GM21423 (cell line): ENCODE data around the gene ZNF750.
A peak's percentile ranks its signal among the peaks of the same experiment; 100 is the strongest.

Source experiments
- ATAC-seq: cut with Tn5 transposase; IDR thresholded peaks from one replicate; pipeline ENCODE4 v1.9.1; 2021; ENCODE audit warnings: mild to moderate bottlenecking, moderate library complexity; ENCODE audit not compliant: unreplicated experiment

Gene ZNF750

DNA sequence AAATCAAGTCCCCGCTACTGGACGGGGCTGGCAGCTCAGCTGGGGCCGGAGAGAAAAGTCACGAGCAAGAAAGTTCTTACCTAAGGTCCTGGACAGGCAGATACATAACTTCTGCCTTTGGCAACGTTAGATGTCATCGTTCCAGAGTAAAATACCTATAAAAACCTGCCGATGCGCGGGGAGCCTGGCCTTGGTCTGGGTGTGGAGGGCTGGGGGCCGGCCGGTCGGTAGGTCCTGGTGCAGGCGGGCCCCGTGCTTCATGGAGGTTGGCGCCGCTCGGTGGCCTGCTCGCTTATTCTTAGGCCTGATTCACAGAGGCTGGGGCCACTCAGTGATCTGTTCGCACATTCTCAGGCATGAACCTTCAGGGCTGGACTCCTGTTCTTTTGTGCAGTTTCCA is 33.7 kb upstream of the ZNF750 start:
- ATAC-seq, result no peak

GRCh38 chr17:82872591-82873520 is 33.0 kb upstream of the ZNF750 start:
- no peak for ATAC-seq

- ATAC-seq, result no peak
These were observed 32.1 kb upstream of the ZNF750 start for GRCh38 chr17:82871776-82872561.

GRCh38 chr17:82871056-82871775 is 31.4 kb upstream of the ZNF750 start:
- ATAC-seq, result peak; percentile 74

- ATAC-seq, result no peak
These were observed 30.7 kb upstream of the ZNF750 start for GRCh38 chr17:82870541-82870940.

- no peak for ATAC-seq
These were observed 30.3 kb upstream of the ZNF750 start for GRCh38 chr17:82870091-82870491.

GRCh38 chr17:82869536-82869935 is 29.7 kb upstream of the ZNF750 start:
- no peak for ATAC-seq

DNA sequence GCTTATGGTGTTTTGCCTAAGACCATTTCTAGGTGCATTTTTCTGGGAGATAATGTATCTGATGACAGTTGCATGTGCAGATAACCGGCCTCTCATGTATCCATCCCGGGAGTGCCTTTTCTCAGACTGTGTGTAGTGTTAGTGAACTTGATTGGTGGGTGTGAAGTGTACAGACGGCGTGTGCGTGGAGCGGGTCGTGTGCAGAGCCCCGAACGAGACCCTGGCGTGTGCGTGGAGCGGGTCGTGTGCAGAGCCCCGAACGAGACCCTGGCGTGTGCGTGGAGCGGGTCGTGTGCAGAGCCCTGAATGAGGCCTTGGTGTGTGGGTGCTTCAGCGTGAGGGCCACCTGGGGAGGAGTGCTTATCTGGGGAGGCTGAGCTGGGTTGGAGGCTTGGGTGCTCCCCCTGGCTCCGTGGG is 28.9 kb upstream of the ZNF750 start:
- no peak for ATAC-seq

DNA sequence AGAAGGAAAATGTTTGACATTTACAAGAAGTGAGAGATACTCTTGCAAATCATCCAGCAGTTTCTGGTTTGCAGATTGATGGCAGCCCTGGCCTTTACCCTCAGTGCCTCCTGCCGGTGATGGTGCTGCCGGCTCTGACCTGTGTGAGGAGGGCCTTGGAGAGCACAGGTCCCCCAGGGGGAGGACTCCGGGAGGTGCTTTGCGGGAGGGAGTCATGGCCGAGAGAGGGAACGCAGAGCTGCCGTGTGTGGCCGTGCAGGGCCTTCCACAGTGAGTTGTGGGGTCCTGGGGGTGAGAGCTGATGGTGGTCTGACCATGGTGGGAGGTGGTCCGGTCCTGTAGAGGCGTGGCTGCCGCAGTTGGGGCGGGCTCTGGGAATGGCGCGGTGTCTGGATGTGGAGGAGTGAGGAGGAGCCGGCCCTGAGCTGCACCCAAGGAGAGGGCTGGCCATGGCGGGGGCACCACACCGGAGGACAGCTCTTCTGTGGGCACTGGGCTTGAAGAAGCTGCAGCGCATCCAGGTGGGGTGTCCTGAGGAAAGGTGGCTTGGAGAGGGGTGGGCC is 28.0 kb upstream of the ZNF750 start:
- no peak for ATAC-seq

DNA sequence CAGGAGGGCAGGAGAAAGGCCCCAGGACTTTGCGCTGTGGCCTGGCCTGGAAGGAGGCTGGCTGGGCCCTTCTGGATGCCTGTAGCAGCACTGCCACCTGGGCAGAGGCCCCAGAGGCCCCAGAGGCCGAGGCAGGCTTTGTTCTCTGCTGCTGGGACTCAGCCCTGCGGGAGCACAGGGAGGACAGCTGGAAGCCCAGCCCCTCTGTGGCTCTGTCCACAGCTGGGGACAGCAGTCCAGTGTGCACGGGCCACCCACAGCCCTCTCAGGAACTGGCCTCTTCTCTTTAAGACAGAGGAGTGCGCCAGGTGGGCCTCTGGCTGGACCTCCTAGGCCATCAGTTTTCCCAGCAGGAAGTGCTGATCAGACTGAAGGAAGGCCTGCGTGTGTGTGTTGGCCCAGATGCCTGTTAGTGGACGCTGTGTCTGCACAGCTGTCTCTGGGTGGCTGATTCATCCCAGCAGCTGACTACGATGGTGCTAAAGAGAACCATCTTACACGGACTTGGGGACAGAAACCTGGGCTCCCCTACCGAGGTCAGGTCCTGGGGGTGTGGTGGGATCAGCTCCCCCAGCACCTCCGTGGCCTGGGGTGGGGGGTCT is 26.9 kb upstream of the ZNF750 start:
- no peak for ATAC-seq

DNA sequence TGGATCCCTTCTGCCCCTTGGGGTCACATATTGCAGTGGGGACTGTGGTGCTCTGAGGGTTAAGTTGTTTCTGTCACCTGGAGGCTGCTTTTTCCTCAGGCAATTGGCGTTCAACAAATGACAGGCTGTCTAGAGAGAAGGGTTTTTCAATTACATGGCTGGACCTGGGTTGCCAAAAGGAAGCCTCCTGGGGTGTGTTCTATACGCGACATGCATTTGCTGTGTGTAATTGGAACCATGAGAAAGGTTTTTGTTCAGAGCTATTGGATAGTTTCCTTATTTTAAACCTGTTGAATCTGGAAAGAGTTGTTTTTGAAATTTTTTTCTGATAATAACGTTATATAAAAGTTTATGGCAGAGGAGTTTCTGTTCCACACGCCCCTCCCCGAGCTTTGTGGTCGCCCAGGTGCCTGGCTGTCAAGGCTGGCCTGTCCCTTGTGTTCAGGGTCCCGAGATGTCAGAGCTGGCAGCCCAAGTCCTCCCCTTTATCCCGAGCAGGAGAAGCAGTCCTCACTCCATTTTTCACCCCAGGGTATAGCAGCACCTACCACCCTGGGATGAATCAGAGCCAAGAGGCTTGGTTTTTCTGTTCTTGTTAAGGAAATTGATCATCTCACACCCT is 26.1 kb upstream of the ZNF750 start:
- no peak for ATAC-seq

DNA sequence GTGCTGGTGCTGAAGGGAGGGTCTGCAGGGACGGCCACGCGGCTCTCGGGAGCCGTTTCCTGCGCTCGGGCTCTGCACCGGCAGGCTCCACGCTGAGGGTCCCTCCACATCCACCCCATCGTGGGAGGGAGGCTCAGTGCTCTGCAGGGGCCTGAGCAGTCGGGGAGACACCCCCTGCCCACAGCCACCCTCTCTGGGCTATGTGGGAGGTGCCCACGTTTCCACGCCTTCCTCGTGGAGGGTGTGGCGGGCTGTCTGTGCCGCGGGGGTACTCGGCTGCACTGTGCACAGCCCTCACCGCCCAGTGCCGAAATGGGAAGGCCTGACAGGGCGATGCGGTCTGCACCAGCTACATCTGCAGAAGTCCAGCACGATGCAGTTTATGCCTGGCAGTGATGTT is 25.5 kb upstream of the ZNF750 start:
- no peak for ATAC-seq

DNA sequence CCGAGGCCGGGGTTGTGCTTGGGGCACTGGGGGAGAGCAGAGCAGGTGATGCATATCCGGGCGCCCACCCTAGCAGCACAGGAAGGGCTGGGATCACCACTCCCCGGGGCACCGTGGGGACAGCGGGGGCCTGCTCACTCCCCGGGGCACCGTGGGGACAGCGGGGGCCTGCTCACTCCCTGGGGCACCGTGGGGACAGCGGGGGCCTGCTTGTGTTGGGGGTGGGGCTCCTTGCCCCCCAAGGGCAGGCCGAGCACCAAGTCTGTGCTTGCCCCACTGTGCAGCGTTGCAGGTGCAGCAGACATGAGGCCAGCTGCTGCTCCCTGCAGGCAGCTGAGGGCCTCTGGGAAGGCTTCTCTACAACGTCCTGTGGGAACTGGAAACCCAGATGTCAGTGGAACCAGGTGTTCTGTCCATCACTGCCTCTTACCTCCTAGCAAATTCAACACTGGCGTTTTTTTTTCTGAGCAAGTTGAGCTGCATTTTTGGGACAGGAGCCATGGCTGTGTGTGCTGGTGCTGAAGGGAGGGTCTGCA is 25.0 kb upstream of the ZNF750 start:
- no peak for ATAC-seq

DNA sequence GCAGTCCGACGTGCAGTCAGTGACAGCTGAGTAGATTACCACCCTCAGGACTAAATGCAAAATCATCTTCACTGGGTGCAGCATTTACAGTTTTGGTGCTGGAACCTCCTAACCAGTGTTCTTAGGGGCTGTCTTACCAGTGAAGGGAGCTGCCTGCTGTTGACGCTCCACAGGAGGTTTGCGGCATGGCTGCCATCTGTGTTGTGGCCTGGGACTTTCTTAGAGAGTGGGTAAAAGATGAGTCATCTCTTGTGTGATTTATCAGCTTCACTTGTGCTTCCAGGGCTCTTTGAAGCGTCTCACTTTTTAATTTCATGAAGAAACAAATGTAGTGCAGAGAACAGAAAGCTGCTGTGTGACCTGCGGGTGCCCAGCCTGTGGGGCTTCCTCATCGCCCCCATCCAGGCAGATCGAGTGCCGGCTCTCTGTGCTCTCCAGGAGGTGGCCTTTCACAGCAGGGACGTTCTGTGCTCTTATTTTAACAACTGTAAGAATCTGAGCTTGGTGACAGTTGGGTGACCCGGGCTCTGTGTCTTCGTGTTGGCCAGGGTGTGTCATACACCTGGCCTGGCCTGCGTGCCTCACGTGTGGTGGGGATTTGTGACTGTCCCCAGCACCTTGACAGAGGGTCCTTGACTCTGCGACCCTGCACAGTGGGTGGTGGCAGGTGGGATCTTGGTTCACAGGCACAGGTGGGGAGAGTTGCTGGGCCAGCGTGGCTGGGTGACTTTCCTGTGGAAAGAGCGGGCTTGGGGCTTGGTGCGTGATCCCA is 24.3 kb upstream of the ZNF750 start:
- ATAC-seq, result peak; percentile 75

DNA sequence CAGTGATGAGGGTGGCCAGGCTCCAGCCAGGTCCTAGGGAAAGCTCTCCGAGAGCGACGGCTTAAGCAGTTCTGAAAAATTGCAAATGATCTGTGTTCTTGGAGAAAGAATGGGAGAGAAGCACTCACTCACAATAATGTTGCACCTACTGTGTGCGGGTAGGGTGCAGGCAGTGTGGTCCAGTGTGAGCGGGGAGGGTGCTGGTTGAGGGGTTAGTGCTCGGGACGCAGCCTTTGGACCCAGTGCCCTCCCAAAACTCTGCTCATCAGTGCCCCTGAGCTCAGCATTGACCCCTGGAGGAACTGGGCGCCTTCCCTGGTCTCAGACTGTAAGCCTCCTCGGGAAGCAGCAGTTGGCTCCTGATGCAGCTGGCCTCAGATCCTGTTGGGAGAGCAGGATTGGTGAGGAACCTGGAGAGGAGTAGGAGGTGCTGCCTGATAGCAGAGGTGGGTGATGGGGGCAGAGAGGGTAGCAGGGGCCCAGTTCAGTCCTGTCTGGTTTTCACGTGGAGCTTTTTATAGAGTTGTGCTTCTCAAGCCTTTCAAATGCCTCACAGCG is 23.6 kb upstream of the ZNF750 start:
- no peak for ATAC-seq

DNA sequence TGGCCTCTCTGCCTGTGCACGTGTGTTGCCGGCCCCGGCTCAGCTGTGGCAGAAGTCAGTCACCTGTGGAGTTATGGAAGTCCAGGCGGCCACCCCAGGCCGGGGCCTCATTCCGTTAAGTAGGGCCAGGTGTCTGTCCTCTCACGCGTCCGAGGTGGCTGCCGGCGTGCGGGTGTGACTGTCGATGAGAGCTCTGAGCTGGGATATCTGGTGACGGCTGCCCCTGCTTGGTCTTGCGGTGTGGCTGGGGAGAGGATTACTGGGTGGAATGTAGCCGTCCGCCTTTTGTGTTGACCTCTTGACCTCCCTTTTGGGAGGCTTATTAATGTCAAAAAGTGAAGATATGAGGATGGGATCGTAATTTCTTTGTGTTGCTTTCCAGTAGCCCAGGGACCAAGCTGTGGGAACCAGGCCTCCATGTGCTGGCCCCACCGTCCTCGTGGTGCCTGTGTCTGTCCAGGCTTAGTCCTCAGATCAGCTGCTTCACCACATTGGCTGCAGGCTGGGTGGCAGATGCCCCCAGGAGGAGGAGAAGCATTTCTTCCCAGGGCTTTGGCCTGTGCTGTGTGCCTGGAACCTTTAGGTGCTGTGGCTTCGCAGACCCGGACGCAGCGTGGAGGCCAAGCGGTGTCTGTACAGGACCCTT is 23.0 kb upstream of the ZNF750 start:
- ATAC-seq, result no peak

DNA sequence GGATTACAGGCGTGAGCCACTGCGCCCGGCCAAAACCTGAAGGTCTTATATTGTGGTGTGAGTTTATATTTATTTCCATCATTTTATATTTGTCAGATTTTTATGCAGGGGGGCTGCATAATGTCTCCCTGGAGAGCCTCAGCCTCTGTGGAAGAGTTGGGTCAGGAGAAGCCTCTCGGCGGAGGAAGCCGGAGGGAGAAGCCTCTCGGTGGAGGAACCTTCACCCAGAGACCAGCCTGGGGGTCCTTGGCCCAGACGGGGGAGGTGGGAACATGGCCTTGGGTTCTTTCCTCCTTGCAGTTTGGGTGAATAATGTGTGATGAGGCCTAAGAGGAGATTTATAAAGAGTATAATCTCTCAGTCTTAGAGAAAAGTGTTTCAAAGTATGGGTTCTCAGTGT is 22.4 kb upstream of the ZNF750 start:
- no peak for ATAC-seq

DNA sequence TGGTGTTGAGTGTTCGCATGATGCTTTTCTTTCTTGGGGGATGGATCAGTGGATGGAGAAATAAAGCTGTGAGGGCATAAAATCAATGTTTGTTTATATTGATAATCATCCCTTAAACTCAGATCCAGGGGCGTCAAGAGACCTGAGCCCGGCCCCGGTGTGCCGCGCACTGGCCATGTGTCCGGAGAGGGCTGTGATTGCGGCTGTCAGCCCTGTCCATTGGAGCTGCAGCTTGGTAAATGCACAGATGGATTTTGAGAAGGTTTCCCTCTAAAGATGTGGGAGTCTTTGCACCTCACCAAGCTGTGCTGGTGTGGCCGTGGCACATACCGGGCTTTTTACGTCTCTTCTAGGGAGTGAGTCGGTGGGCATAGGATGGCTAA is 21.6 kb upstream of the ZNF750 start:
- no peak for ATAC-seq
